Vagina (tissue), 2 donors: ENCODE data around the gene KCNK3.

Experiments
- POLR2A ChIP-seq, 2 donors: fragments of 450-650 bp; IDR thresholded peaks; one replicate each; pipeline ENCODE4 v1.6.1; 2017; ENCODE audit warnings: antibody characterized with exemption in 2 of 2, mild to moderate bottlenecking in 2 of 2, moderate library complexity in 2 of 2
- POLR2AphosphoS5 ChIP-seq, 2 donors: sonication (generic); formaldehyde crosslinking; IDR thresholded peaks; one replicate each; pipeline ENCODE4 v1.9.0; 2017; ENCODE audit warnings: antibody characterized with exemption in 2 of 2, mild to moderate bottlenecking in 2 of 2, low read depth in 1 of 2; ENCODE audit not compliant: insufficient read depth in 1 of 2
- TF ChIP-seq, protein P1 (sequence below), 3 experiments: fragments of 450-650 bp in 2 of 3; fragments of 200-600 bp in 1 of 3; sonication (generic) in 1 of 3; IDR thresholded peaks; one replicate each; pipeline ENCODE4 v1.5.1; 2017 to 2019; ENCODE audit warnings: antibody characterized with exemption in 3 of 3, mild to moderate bottlenecking in 2 of 3, moderate library complexity in 2 of 3

DNA sequence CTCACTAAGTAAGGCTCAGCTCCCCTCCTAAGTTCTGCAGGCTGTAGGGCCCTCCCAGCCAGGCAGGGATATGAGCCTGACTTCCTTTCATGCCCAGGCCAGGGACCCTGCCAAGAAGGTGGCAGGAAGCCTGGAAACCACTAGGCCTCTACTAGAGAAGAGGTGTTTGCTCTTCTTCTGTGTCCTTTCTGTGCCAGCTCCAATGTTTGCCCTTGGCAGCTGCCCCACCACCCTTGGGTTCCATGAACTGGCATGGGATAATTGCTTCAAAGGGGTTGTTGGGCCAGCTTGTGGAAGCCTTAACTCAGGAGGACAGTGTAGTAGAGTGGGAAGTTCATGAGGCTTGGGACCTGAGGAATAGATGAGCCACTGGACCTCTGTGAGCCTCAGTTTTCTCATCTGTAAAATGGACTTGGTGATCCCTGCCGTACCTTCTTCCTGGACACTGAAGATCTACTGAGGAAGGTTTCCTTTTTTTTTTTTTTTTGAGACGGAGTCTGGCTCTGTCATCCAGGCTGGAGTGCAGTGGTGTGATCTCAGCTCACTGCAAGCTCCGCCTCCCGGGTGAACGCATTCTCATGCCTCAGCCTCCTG, 75.5 kb downstream of the KCNK3 start:
- TF ChIP-seq, protein P1, sequence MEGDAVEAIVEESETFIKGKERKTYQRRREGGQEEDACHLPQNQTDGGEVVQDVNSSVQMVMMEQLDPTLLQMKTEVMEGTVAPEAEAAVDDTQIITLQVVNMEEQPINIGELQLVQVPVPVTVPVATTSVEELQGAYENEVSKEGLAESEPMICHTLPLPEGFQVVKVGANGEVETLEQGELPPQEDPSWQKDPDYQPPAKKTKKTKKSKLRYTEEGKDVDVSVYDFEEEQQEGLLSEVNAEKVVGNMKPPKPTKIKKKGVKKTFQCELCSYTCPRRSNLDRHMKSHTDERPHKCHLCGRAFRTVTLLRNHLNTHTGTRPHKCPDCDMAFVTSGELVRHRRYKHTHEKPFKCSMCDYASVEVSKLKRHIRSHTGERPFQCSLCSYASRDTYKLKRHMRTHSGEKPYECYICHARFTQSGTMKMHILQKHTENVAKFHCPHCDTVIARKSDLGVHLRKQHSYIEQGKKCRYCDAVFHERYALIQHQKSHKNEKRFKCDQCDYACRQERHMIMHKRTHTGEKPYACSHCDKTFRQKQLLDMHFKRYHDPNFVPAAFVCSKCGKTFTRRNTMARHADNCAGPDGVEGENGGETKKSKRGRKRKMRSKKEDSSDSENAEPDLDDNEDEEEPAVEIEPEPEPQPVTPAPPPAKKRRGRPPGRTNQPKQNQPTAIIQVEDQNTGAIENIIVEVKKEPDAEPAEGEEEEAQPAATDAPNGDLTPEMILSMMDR (IDR thresholded peaks at IDR 0.05): no peak
- TF ChIP-seq POLR2A (IDR thresholded peaks at IDR 0.05) (no peak), POLR2AphosphoS5 (IDR thresholded peaks at IDR 0.05; ENCODE audit: insufficient read depth in 1 of 2, low read depth in 1 of 2) (no peak)
